ENCODE measurements around the gene EEIG2.

- TF ChIP-seq CTCF (IDR thresholded peaks at IDR 0.05; ENCODE audit: low read depth, low read length) (no peak), POLR2A (IDR thresholded peaks at IDR 0.05; ENCODE audit: extremely low read depth, insufficient read length) (no peak)
Measured at GRCh38 chr1:108537976-108538375, 21.9 kb upstream of the EEIG2 start.

Measured in NB4 (cell line).